IPS DF 19.7 (cell line): ENCODE measurements around the gene LMAN2L.
"Not testable (repeated sequence)": the region's sequence is repeated elsewhere in the genome, so short reads cannot be mapped to it uniquely, and the experiment has no call there.

Experiments used
- DNase-seq: peaks from one replicate; pipeline ENCODE4 v3.0.0-alpha.2; 2013; ENCODE audit warnings: low read depth, low spot score

LMAN2L gene

GRCh38 chr2:96687711-96688640 is 51.9 kb downstream of the LMAN2L start:
- DNase-seq, result no peak

- no peak for DNase-seq
Observed at GRCh38 chr2:96687266-96687665, 52.6 kb downstream of the LMAN2L start.

- no peak for DNase-seq
Observed at GRCh38 chr2:96685577-96686459, 54.0 kb downstream of the LMAN2L start.

- no peak for DNase-seq
Observed at GRCh38 chr2:96684883-96685576, 54.8 kb downstream of the LMAN2L start.

- no peak for DNase-seq
Observed at GRCh38 chr2:96683972-96684820, 55.7 kb downstream of the LMAN2L start.

- DNase-seq, result no peak
Observed at GRCh38 chr2:96683307-96683706, 56.6 kb downstream of the LMAN2L start.

GRCh38 chr2:96681540-96681939 is 58.3 kb downstream of the LMAN2L start:
- no peak for DNase-seq

GRCh38 chr2:96680561-96681141 is 59.2 kb downstream of the LMAN2L start:
- no peak for DNase-seq

GRCh38 chr2:96679848-96680247 is 60.0 kb downstream of the LMAN2L start:
- no peak for DNase-seq

- no peak for DNase-seq
Observed at GRCh38 chr2:96669539-96670215, 70.2 kb downstream of the LMAN2L start.

GRCh38 chr2:96668771-96669170 is 71.1 kb downstream of the LMAN2L start:
- no peak for DNase-seq

GRCh38 chr2:96665717-96666116 is 74.1 kb downstream of the LMAN2L start:
- not testable (repeated sequence) for DNase-seq

GRCh38 chr2:96665083-96665569 is 74.7 kb downstream of the LMAN2L start:
- no peak for DNase-seq

- DNase-seq, result no peak
Observed at GRCh38 chr2:96664366-96664925, 75.4 kb downstream of the LMAN2L start.

GRCh38 chr2:96663829-96664228 is 76.0 kb downstream of the LMAN2L start:
- DNase-seq, result no peak

- no peak for DNase-seq
Observed at GRCh38 chr2:96663177-96663576, 76.7 kb downstream of the LMAN2L start.

- DNase-seq, result no peak
Observed at GRCh38 chr2:96662360-96662759, 77.5 kb downstream of the LMAN2L start.

- no peak for DNase-seq
Observed at GRCh38 chr2:96661324-96661723, 78.5 kb downstream of the LMAN2L start.

- no peak for DNase-seq
Observed at GRCh38 chr2:96656540-96656939, 83.3 kb downstream of the LMAN2L start.
